Upper lobe of right lung (tissue), 1 donor: Measurements from ENCODE around the gene LYSMD4. TPM values are rescaled to one million over a fixed set of nuclear protein-coding genes. Genes with fewer than 3 reads are reported as not detected.

ENCODE experiments used
- ATAC-seq: fragments of 200-7000 bp; cut with Tn5 transposase; one replicate; pipeline ENCODE4 v1.9.1; 2020; ENCODE audit warnings: mild to moderate bottlenecking, moderate library complexity
- DNase-seq: peaks from one replicate; pipeline ENCODE4 v3.0.0-alpha.2; 2020
- H3K27ac ChIP-seq: fragments of 200-600 bp; one replicate; pipeline ENCODE4 v1.8.0; 2022
- H3K27me3 ChIP-seq: fragments of 200-600 bp; one replicate; pipeline ENCODE4 v1.8.0; 2022; ENCODE audit warnings: mild to moderate bottlenecking
- H3K36me3 ChIP-seq: fragments of 200-600 bp; one replicate; pipeline ENCODE4 v1.8.0; 2022
- H3K4me1 ChIP-seq: fragments of 200-600 bp; one replicate; pipeline ENCODE4 v1.8.0; 2022
- H3K4me3 ChIP-seq: fragments of 200-600 bp; one replicate; pipeline ENCODE4 v1.8.0; 2022; ENCODE audit warnings: mild to moderate bottlenecking
- H3K9me3 ChIP-seq: fragments of 200-600 bp; one replicate; pipeline ENCODE4 v1.8.0; 2022
- intact Hi-C: fragments of 100-400 bp; cut with DNase I; formaldehyde crosslinking; loops from one replicate; pipeline ENCODE4 v1.11.0; 2022
- total RNA-seq: library from RNA; stranded (reverse); fragmentation: NEBNext Ultra II Directional; extraction: Animal tissue kit (Norgen Biotek cat#: 25700); gene quantifications from one replicate; pipeline ENCODE4 v1.2.1, GENCODE V29; 2021
- TF ChIP-seq, protein P1 (sequence below): fragments of 200-600 bp; IDR thresholded peaks from one replicate; pipeline ENCODE4 v1.8.0; 2022; ENCODE audit warnings: antibody characterized with exemption
- donor health status: DM: no; HTN: yes; CAD: no; lungs with severe emphysema.

The LYSMD4 gene
- total RNA-seq, 1 donor from 2014 or later, result 9.1 TPM

DNA sequence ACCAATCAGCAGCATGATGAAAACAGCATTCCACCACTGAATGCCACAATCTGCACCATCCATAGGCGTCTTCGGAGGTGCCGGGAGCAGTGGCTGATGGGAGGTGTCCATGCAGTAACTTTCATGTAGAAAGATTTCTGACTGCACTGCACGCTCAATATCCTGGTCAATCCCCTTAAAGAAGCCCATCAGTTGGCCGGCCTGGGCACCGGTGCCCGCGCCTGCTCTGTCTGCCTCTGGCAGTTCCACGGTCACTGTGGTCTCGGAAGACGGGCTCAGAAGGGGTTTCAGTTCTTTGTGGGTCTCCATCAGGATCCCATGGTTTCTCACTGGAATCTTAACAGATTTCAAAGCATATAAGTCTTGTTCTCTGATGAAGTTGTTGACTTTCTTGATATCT lies 3.9 kb downstream of the LYSMD4 start:
- H3K36me3 ChIP-seq, result peaks cover 8% of the 10 kb centered on the region
- DNase-seq (no peak), ATAC-seq (no peak)
- TF ChIP-seq, protein P1, sequence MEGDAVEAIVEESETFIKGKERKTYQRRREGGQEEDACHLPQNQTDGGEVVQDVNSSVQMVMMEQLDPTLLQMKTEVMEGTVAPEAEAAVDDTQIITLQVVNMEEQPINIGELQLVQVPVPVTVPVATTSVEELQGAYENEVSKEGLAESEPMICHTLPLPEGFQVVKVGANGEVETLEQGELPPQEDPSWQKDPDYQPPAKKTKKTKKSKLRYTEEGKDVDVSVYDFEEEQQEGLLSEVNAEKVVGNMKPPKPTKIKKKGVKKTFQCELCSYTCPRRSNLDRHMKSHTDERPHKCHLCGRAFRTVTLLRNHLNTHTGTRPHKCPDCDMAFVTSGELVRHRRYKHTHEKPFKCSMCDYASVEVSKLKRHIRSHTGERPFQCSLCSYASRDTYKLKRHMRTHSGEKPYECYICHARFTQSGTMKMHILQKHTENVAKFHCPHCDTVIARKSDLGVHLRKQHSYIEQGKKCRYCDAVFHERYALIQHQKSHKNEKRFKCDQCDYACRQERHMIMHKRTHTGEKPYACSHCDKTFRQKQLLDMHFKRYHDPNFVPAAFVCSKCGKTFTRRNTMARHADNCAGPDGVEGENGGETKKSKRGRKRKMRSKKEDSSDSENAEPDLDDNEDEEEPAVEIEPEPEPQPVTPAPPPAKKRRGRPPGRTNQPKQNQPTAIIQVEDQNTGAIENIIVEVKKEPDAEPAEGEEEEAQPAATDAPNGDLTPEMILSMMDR, result no peak
- H3K4me3 ChIP-seq, result no peak overlapping the region
- intact Hi-C loops, result no loop called here
- no peak overlapping the region for H3K27ac ChIP-seq
- no peaks in the 10 kb centered on the region for H3K27me3 ChIP-seq
- no peaks in the 10 kb centered on the region for H3K9me3 ChIP-seq
- peaks cover 22% of the 10 kb centered on the region for H3K4me1 ChIP-seq

DNA sequence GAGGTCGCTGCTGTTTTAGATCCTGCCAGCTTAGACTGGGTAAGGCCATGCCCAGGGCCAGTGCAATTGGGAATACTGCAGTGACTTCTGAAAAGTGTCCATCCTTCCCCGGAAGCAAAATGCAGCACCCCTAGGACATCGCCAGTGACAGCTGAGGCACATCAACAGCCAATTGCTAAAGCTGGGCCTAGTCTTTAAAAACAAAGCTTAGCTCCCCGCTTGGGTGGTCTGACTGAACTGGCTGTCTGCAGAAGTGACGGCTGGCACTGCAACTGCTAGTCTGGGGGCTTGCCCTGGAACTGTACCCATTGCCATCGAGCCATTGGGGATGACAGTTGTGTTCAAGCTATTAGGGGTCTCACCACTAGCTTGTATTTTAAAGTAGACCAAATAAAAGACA lies 4.3 kb downstream of the LYSMD4 start:
- Histone ChIP-seq H3K4me3 (no peak overlapping the region), H3K27ac (no peak overlapping the region), H3K27me3 (no peaks in the 10 kb centered on the region), H3K9me3 (no peaks in the 10 kb centered on the region), H3K36me3 (peaks cover 8% of the 10 kb centered on the region), H3K4me1 (peaks cover 22% of the 10 kb centered on the region)
- intact Hi-C loops, result no loop called here
- DNase-seq (no peak), ATAC-seq (no peak)
- TF ChIP-seq, protein P1, result no peak

DNA sequence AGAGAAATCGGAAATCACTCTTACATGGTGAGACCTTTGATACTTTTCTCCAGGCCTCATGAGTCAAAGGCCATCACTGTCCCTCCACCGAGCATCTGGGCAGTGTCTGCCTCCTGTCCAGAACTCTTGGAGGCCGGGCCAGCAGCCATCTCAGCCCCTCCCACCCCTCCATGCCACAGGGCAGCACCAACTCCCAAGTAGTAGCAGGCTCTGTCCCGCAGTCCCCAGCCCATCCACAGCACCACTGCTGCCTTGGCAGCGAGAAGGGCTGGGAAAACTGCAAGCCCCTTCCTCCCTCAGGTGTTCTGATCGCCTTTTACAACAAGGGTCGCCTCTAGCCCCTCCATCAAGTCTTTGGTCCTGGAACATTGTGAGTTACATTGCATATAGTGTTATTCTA lies 5.5 kb downstream of the LYSMD4 start:
- Histone ChIP-seq H3K27ac (no peak overlapping the region), H3K4me1 (peaks cover 22% of the 10 kb centered on the region), H3K36me3 (peaks cover 8% of the 10 kb centered on the region), H3K9me3 (no peaks in the 10 kb centered on the region), H3K4me3 (no peak overlapping the region), H3K27me3 (no peaks in the 10 kb centered on the region)
- intact Hi-C loops, result no loop called here
- no peak for ATAC-seq
- no peak for DNase-seq
- TF ChIP-seq, protein P1, result no peak

DNA sequence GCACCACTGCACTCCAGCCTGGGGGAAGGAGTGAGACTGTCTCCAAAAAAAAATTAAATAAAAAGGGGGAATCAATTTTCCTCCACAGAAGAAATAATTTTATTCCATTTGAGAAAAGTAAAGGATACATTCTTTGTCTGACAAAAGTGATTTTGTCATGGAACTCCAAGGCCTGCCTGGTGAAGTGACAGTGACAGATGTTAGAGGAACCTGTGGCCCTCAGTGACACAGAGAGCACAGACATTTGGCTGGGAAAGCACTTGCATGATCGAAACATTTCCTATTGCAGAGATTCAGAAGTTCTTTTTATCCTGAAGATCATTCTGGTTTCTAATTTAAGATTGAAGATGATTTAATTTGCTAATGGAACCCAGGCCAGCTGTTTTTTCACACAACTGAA lies 5.9 kb downstream of the LYSMD4 start:
- H3K27me3 ChIP-seq, result no peaks in the 10 kb centered on the region
- intact Hi-C loops, result no loop called here
- no peaks in the 10 kb centered on the region for H3K9me3 ChIP-seq
- H3K4me3 ChIP-seq, result no peak overlapping the region
- no peak for ATAC-seq
- peaks cover 8% of the 10 kb centered on the region for H3K36me3 ChIP-seq
- TF ChIP-seq, protein P1, result no peak
- H3K27ac ChIP-seq, result no peak overlapping the region
- no peak for DNase-seq
- peaks cover 21% of the 10 kb centered on the region for H3K4me1 ChIP-seq

DNA sequence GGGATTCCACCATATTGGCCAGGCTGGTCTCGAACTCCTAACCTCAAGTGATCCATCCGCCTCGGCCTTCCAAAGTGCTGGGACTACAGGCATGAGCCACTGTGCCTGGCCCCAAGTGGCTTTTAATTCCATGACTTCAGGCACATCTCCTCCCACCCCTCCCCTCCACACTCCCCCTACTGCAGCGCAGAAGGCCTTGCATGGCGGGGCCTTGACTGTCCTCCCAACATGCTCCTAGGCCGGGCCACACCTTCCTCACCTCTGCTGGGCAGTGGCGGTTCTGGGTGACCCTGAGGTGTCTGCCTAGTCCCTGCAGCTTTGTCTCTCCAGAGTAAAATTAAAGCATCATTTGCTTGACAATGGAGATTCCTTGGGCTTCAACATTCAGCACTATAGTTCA lies 6.9 kb downstream of the LYSMD4 start:
- TF ChIP-seq, protein P1, result no peak
- intact Hi-C loops, result no loop called here
- ATAC-seq, result no peak

DNA sequence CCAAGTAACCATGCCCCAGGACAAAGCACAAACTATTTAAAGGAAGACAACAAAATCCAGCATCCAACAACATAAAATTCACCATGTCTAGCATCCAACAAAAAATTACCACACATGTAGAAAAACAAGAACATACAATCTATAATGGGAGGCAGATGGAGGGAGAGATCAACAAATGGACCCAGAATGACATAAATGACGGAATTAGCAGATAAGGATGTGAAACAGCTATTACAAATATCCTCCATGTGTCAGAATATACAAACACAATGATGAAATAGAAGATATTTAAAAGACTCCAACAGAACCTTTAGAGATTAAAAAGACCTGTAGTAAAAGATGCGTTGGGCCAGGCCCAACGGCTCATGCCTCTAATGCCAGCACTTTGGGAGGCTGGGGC lies 10.8 kb downstream of the LYSMD4 start:
- TF ChIP-seq, protein P1, result no peak
- Histone ChIP-seq H3K4me3 (no peak overlapping the region), H3K4me1 (peaks cover 16% of the 10 kb centered on the region), H3K27ac (no peak overlapping the region), H3K36me3 (no peaks in the 10 kb centered on the region), H3K27me3 (no peaks in the 10 kb centered on the region), H3K9me3 (no peaks in the 10 kb centered on the region)
- no peak for DNase-seq
- intact Hi-C loops, result no loop called here
- no peak for ATAC-seq

More for the DNA sequence above, 6.9 kb downstream of the LYSMD4 start:
- no peak for DNase-seq
- Histone ChIP-seq H3K4me3 (no peak overlapping the region), H3K36me3 (peaks cover 8% of the 10 kb centered on the region), H3K27ac (no peak overlapping the region), H3K9me3 (no peaks in the 10 kb centered on the region), H3K4me1 (peaks cover 17% of the 10 kb centered on the region), H3K27me3 (no peaks in the 10 kb centered on the region)
